Glutamatergic neuron (in vitro differentiated cells): ENCODE data around the gene MGAT4C. TPM values are rescaled to one million over a fixed set of nuclear protein-coding genes. Genes with fewer than 3 reads are reported as not detected.

Experiments used
- DNase-seq: peaks from one replicate; pipeline ENCODE4 v3.0.0; 2022
- H3K27ac Mint-ChIP-seq: one replicate; pipeline ENCODE4 v1.8.0; 2020; ENCODE audit warnings: mild to moderate bottlenecking, mixed read lengths, inconsistent platforms; ENCODE audit not compliant: unreplicated experiment
- H3K27me3 Mint-ChIP-seq: one replicate; pipeline ENCODE4 v1.8.0; 2020; ENCODE audit warnings: mild to moderate bottlenecking, moderate library complexity, mixed read lengths, inconsistent platforms; ENCODE audit not compliant: unreplicated experiment
- H3K36me3 Mint-ChIP-seq: one replicate; pipeline ENCODE4 v1.8.0; 2020; ENCODE audit warnings: mild to moderate bottlenecking, mixed read lengths, inconsistent platforms; ENCODE audit not compliant: unreplicated experiment
- H3K4me1 Mint-ChIP-seq: one replicate; pipeline ENCODE4 v1.8.0; 2020; ENCODE audit warnings: mild to moderate bottlenecking, low read depth, mixed read lengths, inconsistent platforms; ENCODE audit not compliant: unreplicated experiment
- H3K4me3 Mint-ChIP-seq: one replicate; pipeline ENCODE4 v1.8.0; 2020; ENCODE audit warnings: mild to moderate bottlenecking, mixed read lengths, inconsistent platforms; ENCODE audit not compliant: unreplicated experiment
- H3K9me3 Mint-ChIP-seq: one replicate; pipeline ENCODE4 v1.8.0; 2020; ENCODE audit warnings: mild to moderate bottlenecking, moderate library complexity, mixed read lengths, inconsistent platforms; ENCODE audit not compliant: unreplicated experiment
- CTCF ChIP-seq: fragments of 200-600 bp; sonication (generic); IDR thresholded peaks from one replicate; pipeline ENCODE4 v1.5.0; 2021; ENCODE audit not compliant: partially characterized antibody, unreplicated experiment
- total RNA-seq: library from RNA; stranded (reverse); fragmentation: NEBNext Ultra II Directional; extraction: Animal tissue kit (Norgen Biotek cat#: 25700); gene quantifications from one replicate; pipeline ENCODE4 v1.2.1, GENCODE V29; 2021; ENCODE audit not compliant: unreplicated experiment

Gene MGAT4C
- total RNA-seq, 1 donor from 2014 or later: 0.98 TPM

- TF ChIP-seq CTCF: no peak
- no peak overlapping the region for H3K27ac Mint-ChIP-seq
- no peak for DNase-seq
- no peak overlapping the region for H3K4me3 Mint-ChIP-seq
- H3K36me3 Mint-ChIP-seq: no peaks in the 10 kb centered on the region
- H3K27me3 Mint-ChIP-seq: no peaks in the 10 kb centered on the region
- no peaks in the 10 kb centered on the region for H3K9me3 Mint-ChIP-seq
- no peaks in the 10 kb centered on the region for H3K4me1 Mint-ChIP-seq
These were observed 272.6 kb downstream of the MGAT4C start for GRCh38 chr12:85983601-85984000.

- no peaks in the 10 kb centered on the region for H3K9me3 Mint-ChIP-seq
- no peak overlapping the region for H3K4me3 Mint-ChIP-seq
- no peaks in the 10 kb centered on the region for H3K36me3 Mint-ChIP-seq
- TF ChIP-seq CTCF: no peak
- no peaks in the 10 kb centered on the region for H3K4me1 Mint-ChIP-seq
- no peaks in the 10 kb centered on the region for H3K27me3 Mint-ChIP-seq
- H3K27ac Mint-ChIP-seq: no peak overlapping the region
- DNase-seq: no peak
These were observed 276.6 kb downstream of the MGAT4C start for GRCh38 chr12:85979641-85980040.

- no peaks in the 10 kb centered on the region for H3K9me3 Mint-ChIP-seq
These were observed 280.5 kb downstream of the MGAT4C start for GRCh38 chr12:85975716-85976115.

GRCh38 chr12:85971800-85972199, 284.4 kb downstream of the MGAT4C start:
- H3K27me3 Mint-ChIP-seq: no peaks in the 10 kb centered on the region
- no peaks in the 10 kb centered on the region for H3K4me1 Mint-ChIP-seq
- no peak for DNase-seq
- TF ChIP-seq CTCF: no peak
- no peaks in the 10 kb centered on the region for H3K36me3 Mint-ChIP-seq
- no peak overlapping the region for H3K4me3 Mint-ChIP-seq
- no peaks in the 10 kb centered on the region for H3K9me3 Mint-ChIP-seq
- H3K27ac Mint-ChIP-seq: no peak overlapping the region

More at GRCh38 chr12:85975716-85976115, 280.5 kb downstream of the MGAT4C start:
- Mint-ChIP-seq H3K4me3 (no peak overlapping the region), H3K27ac (no peak overlapping the region), H3K4me1 (no peaks in the 10 kb centered on the region), H3K36me3 (no peaks in the 10 kb centered on the region), H3K27me3 (no peaks in the 10 kb centered on the region)
- TF ChIP-seq CTCF: no peak
- DNase-seq: no peak

- Mint-ChIP-seq H3K36me3 (no peaks in the 10 kb centered on the region), H3K4me1 (no peaks in the 10 kb centered on the region), H3K27ac (no peak overlapping the region), H3K27me3 (no peaks in the 10 kb centered on the region), H3K4me3 (no peak overlapping the region), H3K9me3 (no peaks in the 10 kb centered on the region)
- DNase-seq: no peak
- no peak for TF ChIP-seq CTCF
These were observed 287.6 kb downstream of the MGAT4C start for GRCh38 chr12:85968606-85969005.
